ENCODE data around the gene SLX4.
"Not testable (repeated sequence)": the region's sequence is repeated elsewhere in the genome, so short reads cannot be mapped to it uniquely, and the experiment has no call there.

DNA sequence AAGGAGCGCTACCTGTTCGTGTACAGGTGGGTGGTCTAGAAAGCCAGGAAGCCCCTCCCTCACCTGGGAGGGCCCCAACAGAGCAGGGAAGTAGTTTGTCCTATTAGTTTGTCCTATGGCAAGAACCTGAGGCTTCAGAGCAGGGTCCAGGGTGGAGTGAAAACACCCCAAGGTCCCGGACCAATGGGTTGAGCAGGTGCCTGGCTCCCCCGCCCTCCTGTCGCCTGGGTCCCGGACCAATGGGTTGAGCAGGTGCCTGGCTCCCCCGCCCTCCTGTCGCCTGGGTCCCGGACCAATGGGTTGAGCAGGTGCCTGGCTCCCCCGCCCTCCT is 44.7 kb upstream of the SLX4 start:
- TF ChIP-seq, protein P1, sequence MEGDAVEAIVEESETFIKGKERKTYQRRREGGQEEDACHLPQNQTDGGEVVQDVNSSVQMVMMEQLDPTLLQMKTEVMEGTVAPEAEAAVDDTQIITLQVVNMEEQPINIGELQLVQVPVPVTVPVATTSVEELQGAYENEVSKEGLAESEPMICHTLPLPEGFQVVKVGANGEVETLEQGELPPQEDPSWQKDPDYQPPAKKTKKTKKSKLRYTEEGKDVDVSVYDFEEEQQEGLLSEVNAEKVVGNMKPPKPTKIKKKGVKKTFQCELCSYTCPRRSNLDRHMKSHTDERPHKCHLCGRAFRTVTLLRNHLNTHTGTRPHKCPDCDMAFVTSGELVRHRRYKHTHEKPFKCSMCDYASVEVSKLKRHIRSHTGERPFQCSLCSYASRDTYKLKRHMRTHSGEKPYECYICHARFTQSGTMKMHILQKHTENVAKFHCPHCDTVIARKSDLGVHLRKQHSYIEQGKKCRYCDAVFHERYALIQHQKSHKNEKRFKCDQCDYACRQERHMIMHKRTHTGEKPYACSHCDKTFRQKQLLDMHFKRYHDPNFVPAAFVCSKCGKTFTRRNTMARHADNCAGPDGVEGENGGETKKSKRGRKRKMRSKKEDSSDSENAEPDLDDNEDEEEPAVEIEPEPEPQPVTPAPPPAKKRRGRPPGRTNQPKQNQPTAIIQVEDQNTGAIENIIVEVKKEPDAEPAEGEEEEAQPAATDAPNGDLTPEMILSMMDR (IDR thresholded peaks at IDR 0.05), result not testable (repeated sequence)
- TF ChIP-seq, protein P2, sequence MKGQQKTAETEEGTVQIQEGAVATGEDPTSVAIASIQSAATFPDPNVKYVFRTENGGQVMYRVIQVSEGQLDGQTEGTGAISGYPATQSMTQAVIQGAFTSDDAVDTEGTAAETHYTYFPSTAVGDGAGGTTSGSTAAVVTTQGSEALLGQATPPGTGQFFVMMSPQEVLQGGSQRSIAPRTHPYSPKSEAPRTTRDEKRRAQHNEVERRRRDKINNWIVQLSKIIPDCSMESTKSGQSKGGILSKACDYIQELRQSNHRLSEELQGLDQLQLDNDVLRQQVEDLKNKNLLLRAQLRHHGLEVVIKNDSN (IDR thresholded peaks at IDR 0.05; ENCODE audit: borderline replicate concordance, low read depth), result not testable (repeated sequence)
- TF ChIP-seq SMC3 (IDR thresholded peaks at IDR 0.05; ENCODE audit: low read depth, low read length), result not testable (repeated sequence)
- TF ChIP-seq, protein P3, sequence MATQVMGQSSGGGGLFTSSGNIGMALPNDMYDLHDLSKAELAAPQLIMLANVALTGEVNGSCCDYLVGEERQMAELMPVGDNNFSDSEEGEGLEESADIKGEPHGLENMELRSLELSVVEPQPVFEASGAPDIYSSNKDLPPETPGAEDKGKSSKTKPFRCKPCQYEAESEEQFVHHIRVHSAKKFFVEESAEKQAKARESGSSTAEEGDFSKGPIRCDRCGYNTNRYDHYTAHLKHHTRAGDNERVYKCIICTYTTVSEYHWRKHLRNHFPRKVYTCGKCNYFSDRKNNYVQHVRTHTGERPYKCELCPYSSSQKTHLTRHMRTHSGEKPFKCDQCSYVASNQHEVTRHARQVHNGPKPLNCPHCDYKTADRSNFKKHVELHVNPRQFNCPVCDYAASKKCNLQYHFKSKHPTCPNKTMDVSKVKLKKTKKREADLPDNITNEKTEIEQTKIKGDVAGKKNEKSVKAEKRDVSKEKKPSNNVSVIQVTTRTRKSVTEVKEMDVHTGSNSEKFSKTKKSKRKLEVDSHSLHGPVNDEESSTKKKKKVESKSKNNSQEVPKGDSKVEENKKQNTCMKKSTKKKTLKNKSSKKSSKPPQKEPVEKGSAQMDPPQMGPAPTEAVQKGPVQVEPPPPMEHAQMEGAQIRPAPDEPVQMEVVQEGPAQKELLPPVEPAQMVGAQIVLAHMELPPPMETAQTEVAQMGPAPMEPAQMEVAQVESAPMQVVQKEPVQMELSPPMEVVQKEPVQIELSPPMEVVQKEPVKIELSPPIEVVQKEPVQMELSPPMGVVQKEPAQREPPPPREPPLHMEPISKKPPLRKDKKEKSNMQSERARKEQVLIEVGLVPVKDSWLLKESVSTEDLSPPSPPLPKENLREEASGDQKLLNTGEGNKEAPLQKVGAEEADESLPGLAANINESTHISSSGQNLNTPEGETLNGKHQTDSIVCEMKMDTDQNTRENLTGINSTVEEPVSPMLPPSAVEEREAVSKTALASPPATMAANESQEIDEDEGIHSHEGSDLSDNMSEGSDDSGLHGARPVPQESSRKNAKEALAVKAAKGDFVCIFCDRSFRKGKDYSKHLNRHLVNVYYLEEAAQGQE (IDR thresholded peaks at IDR 0.05; ENCODE audit: low read depth, low read length), result not testable (repeated sequence)

Data from SK-N-SH (cell line).